ENCODE results near the gene C12orf43.

GRCh38 chr12:121043067-121043466, 26.8 kb upstream of the C12orf43 start:
- TF ChIP-seq EZH2 (IDR thresholded peaks at IDR 0.05; ENCODE audit: borderline replicate concordance, insufficient read depth, low read depth, low read length, poor library complexity, severe bottlenecking) (no peak), CTCF (IDR thresholded peaks at IDR 0.05) (no peak)
